Erythroblast (primary cell): Measurements from ENCODE around the gene LY6G5B.
A peak's percentile ranks its signal among the peaks of the same experiment; 100 is the strongest.

Experiments used
- GATA1 ChIP-seq: IDR thresholded peaks from 2 replicates; pipeline ENCODE4 v1.6.1; 2011; ENCODE audit warnings: low read depth, mild to moderate bottlenecking, control low read depth, low read length, moderate library complexity
- POLR2A ChIP-seq: IDR thresholded peaks from 2 replicates; pipeline ENCODE4 v1.6.1; 2011; ENCODE audit warnings: mild to moderate bottlenecking, low read length

- TF ChIP-seq POLR2A = peak; percentile 18
- no peak for TF ChIP-seq GATA1
These were observed 37.4 kb upstream of the LY6G5B start for GRCh38 chr6:31632279-31632946.
